Suppressor macrophage (primary cell): ENCODE results near the gene SIRT4.

Source experiments
- DNase-seq, 4 experiments: peaks; one replicate each; pipeline ENCODE4 v3.0.0-alpha.2; 2020 to 2022

Gene SIRT4

DNA sequence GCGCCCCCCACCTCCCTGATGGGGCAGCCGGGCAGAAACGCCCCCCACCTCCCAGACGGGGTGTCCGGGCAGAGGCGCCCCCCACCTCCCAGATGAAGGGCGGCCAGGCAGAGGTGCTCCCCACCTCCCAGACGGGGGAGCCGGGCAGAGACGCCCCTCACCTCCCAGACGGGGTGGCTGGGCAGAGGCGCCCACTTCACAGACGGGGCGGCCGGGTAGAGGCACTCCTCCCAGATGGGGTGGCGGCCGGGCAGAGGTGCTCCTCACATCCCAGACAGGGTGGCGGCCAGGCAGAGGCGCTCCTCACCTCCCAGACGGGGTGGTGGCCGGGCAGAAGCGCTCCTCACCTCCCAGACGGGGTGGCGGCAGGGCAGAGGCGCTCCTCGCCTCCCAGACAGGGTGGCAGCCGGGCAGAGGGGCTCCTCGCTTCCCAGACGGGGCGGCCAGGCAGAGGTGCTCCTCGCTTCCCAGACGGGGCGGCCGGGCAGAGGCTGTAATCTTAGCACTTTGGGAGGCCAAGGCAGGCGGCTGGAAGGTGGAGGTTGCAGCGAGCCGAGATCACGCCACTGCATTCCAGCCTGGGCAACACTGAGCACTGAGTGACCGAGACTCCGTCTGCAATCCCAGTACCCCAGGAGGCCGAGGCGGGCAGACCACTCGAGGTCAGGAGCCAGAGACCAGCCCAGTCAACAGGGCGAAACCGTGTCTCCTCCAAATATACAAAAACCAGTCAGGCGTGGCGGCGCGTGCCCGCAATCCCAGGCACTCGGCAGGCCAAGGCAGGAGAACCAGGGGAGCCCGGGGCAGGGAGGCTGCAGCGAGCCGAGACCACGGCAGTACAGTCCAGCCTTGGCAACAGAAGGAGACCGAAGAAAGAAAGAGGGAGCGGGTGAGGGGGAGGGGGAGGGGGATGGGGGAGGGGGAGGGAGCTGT lies 23.7 kb upstream of the SIRT4 start:
- DNase-seq: no peak

DNA sequence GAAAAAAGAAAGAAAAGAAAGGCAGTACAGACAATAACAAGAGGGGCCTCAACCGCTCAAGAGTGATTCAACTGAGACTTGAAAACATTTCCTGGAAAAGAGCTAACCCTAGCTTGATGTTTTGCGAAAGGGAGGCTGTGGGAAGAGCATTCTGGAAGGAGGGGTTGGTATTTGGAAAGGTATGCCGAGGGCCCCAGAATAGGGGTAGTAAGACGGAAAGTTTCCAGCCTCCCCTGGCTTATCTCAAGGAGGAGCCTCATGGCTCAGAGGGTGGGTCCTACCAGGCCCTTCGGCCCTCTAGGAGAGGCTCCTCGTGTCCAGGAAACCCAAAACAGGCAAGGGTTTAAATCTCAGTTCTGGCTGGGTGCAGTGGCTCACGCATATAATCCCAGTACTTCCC lies 18.8 kb upstream of the SIRT4 start:
- no peak for DNase-seq

DNA sequence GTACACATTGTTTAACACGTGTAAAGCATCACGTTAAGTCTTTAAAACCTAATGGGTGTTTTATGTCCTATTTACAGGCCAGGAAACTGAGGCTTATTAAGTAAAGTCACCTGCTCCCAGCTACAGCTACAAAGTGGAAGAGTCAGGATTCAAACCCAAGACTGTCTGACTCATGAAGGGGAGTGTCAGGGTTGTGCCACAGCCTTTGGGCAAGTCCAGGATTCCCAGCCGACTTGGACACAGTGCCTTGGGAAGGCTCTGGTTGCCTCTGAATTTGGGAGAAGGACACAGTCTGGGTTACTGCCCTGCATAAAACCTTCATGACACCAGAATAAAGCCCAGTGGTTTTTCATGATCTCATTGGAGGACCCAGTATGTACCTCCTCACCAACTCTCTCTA lies 17.7 kb upstream of the SIRT4 start:
- DNase-seq: no peak

DNA sequence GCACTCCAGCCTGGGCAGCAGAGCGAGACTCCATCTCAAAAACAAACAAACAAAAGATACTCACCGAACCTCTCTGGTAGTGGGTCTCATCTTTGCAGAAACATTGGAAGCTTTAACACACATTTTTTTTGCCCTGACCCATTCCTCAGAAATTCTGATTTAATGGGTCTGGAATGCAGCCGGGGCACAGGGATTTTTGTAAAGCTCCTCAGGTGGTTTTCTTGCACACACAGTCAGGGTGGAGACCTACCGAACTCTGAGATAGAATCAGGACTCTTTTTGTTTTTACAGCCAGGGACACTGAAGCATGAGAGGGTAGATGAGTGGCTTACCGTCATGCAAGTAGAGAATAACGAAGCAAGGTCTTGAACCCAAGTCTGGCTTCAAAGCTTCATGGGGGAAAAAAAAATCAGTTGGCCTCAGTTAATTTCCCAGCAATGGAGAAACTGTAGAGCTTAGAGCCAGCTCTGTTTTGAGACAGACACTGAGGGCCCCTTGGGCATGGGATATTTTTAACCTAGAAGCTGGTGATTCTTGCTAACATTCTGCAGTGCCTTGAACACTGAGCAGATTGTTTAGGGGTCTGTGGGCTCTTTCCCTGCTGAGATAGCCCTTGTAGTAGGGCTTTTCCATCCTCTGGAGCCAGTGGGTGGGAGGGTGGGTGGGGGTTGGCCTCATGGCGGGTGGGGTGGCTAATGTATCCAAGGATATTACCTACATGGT lies 15.2 kb upstream of the SIRT4 start:
- no peak for DNase-seq

DNA sequence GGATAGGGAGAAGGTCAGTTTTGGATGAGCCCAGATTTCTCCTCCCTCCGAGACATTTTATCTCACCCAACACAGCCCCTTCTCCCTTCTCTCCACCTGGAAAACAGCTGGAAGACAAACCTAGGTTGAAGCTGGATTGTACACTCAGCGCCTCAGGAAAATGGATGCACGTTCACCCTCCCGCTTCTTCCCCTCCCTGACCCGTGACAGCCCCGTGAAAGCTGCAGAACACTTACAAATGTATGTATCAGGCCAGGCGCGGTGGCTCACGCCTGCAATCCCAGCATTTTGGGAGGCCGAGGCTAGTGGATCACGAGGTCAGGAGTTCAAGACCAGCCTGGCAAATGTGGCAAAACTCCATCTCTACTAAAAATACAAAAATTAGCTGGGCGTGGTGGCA lies 14.6 kb upstream of the SIRT4 start:
- DNase-seq: no peak

DNA sequence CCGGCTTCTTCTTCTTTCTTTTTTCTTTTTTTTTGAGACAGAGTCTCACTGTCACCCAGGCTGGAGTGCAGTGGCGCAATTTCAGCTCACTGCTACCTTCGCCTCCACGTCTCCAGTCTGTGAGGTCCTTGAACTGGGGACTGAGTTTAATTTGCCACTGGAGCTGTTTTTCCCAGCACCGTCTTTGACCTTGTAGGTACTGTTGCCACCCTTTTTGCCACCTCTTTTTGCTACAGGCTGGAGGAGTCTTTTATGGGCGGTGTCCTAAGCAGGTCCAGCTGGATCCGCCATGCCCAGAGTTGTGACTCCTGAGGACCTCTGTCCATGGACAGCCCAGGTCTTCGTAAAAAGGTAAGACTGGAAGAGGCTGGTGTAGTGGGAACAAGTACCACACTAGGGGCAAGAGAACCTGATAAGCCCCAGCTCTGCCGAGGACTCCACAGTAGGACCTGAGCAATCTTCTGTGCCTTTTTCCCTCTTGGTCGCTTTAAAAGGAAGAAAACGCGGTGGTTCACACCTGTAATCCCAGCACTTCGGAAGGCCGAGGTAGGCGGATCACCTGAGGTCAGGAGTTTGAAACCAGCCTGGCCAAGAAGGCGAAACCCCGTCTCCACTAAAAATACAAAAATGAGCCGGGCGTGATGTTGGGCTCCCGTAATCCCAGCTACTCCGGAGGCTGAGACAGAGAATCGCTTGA lies 11.4 kb upstream of the SIRT4 start:
- DNase-seq: peak; percentile 41 to 66 (median 55)

DNA sequence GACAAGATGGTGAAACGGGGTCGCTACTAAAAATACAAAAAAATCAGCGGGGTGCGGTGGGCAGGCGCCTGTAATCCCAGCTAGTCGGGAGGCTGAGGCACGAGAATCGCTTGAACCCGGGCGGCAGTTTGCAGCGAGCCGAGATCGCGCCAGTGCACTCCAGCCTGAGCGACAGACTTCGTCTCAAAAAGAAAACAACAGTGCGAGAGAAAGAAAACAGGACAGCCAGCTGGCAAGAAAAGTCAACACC lies 9.8 kb upstream of the SIRT4 start:
- DNase-seq: no peak

DNA sequence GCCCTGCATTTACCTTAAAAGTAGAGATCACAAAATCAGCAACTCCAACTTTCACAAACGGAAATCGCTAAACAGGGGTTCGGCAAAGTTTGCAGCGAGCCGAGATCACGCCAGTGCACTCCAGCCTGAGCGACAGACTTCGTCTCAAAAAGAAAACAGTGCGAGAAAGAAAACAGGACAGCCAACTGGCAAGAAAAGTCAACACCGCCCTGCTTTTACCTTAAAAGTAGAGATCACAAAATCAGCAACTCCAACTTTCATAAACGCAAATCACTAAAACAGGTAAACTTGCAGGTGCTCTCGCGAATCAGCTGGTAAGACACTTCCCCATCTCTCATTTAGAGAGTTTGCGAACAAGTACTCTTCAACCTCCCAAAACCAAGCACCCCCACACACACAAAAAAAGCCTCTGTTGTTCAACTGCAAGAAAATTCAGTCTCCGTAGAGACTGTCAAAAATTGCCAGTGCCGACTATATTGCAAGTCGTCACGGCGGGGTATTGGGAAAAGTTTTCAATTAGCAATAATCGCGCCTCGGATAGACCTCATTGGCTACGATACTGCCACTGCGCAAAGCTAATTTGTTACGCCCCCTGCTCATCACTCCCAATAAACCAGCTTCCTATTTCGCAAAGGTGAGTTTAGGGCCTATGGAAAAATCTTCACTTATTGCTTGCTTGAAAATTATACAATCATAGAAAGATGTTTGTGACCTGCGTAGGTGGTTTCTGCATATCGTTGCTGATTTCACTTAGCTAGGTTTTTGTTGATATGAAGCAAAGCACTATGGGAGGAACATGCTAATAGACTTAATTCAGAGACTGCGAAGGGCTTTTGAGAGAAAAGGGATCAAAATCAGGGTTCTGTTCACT lies 9.2 kb upstream of the SIRT4 start, which contains the start of gene RNU4-1:
Gene RNU4-1, minus strand, starts transcription at position 577 of the 871 bp plus-strand sequence.
- peak; percentile 86 to 95 (median 92) for DNase-seq

DNA sequence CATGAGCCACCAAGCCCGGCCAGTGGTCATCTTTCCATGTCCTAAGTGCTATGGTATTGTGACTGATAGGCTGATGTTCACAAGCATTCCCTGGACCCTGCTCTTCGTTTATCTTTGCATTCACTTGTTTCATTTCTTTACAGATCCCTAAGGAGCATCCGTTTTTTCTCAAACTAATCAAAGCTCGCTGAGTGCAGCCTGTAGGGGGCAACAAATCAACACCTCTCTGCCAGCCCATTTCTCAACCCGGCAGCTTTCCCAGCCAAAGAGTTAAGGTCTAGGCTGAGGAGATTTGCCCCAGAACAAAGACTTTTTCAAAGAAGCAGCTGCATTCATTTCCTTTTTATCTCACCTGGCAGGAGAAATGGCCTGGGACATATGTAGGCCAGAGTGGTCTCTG lies 12.1 kb downstream of the SIRT4 start:
- no peak for DNase-seq

DNA sequence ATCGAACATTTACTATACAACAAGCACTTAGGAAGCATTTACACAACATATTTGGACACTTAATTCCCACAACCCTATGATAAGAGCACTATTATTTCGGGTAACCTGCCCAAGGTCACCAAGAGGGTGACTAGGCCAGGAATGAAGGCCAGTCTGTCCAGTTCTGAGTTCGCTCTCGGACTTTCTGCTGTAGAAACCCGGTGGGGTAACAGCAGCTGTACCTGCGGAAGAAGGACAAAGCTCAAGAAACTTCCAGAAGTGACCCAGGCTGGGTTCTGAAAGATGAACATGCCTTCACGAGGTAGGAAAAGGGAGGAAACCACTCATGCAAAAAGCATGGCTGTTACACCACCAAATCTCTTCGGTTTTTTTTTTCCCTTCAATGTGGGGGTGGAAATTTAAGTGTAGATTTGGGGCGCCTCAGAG lies 14.7 kb downstream of the SIRT4 start:
- DNase-seq: peak in 1 of 4 experiments; percentile 1

DNA sequence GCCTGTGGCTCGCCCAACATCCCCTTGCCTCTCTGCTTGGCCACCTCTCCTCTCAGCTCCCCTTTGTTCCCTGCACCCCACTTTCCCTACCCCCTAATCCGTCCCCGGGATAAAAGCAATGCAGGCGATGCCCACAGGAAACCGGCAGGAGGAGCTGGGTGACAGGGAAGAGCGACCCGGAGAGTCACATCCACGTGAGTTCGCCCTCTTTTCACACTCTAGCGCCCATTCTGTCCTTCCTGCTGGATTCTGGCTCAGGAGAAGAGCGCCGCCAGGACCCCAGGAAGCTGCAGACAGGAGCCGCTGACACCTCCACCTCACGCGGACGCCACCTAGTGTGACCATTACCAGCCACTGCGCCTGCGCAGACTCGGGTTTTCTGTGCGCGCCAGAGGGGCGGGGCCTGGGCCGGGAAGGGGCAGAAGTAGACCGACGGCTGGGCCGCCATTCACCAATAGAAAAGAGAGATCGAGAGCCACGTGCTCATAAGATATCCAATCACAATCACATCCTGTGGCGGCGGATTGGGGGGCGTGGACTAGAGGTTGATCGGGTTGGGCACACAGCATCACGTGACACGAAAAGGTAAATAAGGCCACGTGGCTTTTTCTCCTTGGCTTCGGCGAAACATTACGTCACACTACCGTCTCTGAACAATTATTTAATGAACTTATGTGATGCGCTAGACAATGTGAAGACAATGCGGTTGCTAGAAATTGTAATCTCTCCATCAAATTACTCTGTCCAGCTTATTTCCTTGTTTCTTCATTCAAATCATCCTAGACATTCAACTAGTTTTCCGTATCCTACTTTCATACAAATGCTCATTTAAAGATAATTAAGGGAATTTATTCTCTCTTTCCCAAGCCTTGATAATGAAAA lies 15.3 kb downstream of the SIRT4 start:
- peak; percentile 99 for DNase-seq

DNA sequence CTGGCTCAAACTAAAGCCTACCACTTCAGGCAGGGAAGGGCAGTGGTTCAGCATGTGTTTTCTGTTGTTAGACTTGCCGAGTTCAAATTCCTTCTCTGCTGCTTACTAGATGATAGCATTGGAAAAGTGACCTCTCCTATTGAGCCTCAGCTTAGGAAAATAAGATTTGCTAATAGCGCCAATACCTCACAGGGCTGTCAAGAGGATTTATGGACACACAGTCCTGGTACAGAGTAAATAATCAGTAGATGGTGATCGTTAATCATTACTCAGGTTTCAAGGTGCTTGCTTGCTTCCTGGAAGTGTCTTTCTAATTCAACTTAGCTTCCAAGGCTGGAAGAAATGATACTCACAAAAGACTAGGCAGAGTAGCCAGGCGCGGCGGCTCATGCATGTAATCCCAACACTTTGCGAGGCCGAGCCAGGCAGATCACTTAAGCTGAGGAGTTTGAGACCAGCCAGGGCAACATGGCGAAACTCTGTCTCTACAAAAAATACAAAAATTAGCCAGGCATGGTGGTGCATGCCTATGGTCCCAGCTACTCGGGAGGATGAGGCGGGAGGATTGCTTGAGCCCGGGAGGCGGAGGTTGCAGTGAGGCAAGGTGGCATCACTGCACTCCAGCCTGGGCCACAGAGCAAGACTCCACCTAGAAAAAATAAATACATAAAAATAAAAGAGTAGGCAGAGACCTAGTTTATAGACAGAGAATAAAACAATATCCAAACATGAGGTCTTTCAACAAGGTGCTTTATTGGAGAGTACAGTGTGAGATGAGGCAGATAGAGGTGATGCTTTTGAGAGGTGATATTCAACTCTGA lies 19.5 kb downstream of the SIRT4 start:
- DNase-seq: no peak

DNA sequence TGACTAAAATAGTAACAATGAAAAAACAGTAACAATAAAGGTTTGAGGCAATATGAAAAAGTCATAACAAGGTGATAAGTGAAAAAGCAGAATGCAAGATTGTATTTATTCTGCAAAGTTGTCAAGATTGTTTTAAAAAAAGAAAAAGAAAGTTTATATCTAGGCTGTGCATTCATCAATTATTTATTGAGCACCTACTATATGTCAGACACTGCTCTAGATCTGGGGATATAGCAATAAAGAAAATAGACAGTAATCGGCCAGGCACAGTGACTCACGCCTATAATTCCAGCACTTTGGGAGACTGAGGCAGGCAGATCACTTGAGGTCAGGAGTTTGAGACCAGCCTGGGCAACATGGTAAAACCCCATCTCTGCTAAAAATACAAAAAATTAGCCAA lies 21.7 kb downstream of the SIRT4 start:
- no peak for DNase-seq

DNA sequence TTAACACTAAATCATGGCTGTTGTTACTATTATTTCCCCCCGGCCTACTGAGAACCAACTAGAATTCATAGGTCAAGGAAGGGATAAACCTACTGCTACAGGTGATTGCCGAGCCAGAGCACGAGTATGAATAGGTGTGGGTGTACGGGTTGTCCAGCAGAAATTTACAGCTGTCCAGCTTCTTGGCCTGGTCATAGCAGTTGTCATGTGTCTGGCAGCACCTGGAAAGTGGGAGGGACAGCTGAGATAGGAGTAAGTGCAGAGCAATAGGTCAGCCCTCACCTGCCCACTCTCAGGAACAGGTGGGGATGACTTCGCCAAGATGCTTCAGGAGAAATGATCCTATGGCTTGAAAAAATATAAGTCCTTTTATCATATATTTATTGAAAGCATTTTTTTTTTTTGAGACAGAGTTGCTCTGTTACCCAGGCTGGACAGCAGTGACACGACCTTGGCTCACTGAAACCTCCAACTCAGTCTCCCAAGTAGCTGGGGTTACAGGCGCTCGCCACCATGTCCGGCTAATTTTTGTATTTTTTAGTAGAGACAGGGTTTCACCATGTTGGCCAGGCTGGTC lies 22.8 kb downstream of the SIRT4 start:
- no peak for DNase-seq

DNA sequence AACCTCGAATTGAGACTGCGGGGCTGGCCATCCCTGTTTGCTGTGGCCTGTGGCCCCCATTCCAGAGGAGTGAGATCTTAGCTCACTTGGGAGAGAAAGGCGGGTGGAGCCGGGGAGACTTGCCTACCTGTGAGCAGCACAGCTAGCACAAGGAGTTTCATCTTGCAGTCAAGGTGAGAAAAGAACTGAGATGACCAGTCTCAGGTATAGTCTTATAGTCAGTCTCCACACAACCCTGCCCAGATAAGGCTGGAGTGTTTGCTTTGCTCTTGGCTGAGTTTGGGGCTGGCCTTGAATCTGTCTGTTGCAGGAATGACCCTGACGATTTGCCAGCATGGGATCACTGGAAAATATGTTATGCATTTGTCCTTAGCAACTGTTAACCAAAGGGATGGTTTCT lies 25.5 kb downstream of the SIRT4 start, which contains the start of gene PLA2G1B:
Gene PLA2G1B, minus strand, starts transcription at position 187 of the 400 bp plus-strand sequence. Its CDS starts 26 bp downstream, at position 161.
- no peak for DNase-seq

DNA sequence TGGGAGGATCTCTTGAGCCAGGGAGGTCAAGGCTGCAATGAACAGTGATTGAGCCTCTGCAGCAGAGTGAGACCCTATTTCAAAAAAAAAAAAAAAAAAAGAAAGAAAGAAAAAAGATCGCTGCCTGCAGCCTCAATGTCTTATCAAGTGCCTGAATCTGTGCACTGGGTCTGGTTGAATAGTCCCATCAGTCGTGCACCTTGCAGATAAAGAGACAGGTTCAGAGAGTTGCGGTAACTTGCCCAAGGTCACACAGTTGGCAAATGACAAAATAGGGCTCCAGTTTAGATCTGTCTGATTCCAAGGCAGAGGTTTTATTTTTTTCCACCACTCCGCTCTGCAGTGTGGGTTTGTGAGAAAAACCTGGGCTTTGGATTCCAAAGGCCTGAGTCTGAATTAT lies 26.1 kb downstream of the SIRT4 start:
- DNase-seq: no peak

DNA sequence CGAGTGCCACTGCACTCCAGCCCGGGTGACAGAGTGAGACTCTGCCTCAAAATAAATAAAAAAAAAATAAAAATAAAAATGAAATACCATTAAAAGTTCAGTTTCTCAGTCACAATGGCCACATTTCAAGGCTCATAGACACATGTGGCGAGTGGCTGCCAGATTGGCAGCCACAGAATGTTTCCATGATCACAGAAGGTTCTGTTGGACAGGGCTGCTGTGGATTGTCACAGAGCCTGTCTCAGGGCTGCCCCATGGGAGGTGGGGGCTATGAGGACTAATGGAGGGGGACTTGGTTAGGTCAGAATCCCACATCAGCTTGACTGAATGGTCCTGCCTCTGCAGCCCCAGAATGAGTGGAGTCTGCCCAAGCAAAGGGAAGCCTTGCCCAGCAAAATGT lies 29.3 kb downstream of the SIRT4 start:
- DNase-seq: no peak

DNA sequence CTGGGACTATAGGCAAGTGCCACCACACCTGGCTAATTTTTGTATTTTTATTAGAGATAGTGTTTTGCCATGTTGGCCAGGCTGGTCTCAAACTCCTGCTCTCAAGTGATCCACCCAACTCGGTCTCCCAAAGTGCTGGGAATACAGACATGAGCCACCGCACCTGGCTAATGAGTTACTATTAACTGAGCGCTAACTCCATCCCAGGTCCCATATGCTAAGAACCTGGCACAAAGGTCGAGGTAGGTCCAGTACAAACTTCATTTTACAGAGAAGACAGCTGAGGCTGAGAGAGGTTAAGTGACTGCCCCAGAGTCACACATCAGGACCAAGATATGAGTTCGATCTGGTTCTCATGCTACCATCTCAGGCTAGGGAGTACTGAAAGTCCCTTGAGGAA lies 29.9 kb downstream of the SIRT4 start:
- no peak for DNase-seq

DNA sequence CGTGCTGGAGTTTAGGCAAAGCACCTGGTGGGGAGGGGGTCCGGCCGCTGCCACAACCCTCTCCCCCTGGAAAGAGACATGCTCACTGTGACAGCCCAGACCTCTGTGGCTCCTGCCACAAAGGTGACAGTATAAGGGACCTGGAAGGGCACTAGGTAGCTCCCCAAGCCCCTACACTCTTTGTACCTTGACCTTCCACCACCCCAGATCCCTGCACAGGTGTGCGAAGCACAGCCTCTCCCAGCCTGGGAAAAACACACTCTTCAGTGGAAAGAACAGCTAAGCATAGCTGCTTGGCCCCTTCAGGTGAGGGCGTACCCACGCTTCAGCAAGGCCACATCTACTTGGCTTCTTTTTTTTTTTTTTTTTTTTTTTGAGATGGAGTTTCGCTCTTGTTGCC lies 30.4 kb downstream of the SIRT4 start:
- no peak for DNase-seq

DNA sequence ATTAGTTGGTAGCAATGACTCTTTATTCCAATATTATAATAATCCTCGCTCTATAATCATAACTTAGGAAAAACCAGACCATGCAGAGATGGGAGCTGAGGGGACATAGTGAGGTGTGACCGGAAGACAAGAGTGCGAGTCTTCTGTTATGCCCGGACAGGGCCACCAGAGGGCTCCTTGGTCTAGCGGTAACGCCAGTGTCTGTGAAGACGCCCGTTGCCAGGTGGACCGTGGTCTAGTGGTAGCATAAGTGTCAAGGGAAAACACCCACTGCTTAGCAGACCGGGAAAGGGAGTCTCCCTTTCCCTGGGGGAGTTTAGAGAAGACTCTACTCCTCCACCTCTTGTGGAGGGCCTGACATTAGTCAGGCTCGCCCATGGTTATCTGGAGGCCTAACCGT lies 33.3 kb downstream of the SIRT4 start:
- DNase-seq: peak; percentile 16 to 58 (median 30)
